Suprapubic skin (tissue), 4 donors: ENCODE data around the gene BNIP1.

Experiments used
- EP300 ChIP-seq: sonication (generic); formaldehyde crosslinking; IDR thresholded peaks from one replicate; pipeline ENCODE4 v1.6.1; 2017; ENCODE audit warnings: antibody characterized with exemption
- POLR2A ChIP-seq, 2 donors: fragments of 450-650 bp; IDR thresholded peaks; one replicate each; pipeline ENCODE4 v1.6.1; 2017; ENCODE audit warnings: antibody characterized with exemption in 2 of 2, mild to moderate bottlenecking in 2 of 2, moderate library complexity in 2 of 2
- POLR2AphosphoS5 ChIP-seq, 3 donors: sonication (generic); formaldehyde crosslinking; IDR thresholded peaks; one replicate each; pipeline ENCODE4 v1.6.1; 2017; ENCODE audit warnings: antibody characterized with exemption in 3 of 3

- no peak for TF ChIP-seq EP300
- TF ChIP-seq POLR2AphosphoS5 (IDR thresholded peaks at IDR 0.05) = no peak
- no peak for TF ChIP-seq POLR2A (IDR thresholded peaks at IDR 0.05)
Observed at GRCh38 chr5:173198049-173198448, 53.7 kb downstream of the BNIP1 start.
